ENCODE measurements around the gene RPA3. TPM values are rescaled to one million over a fixed set of nuclear protein-coding genes. Genes with fewer than 3 reads are reported as not detected.
"Not testable (repeated sequence)": the region's sequence is repeated elsewhere in the genome, so short reads cannot be mapped to it uniquely, and the experiment has no call there.

Gene RPA3
- total RNA-seq, 1 donor from 2014 or later = 111 TPM

GRCh38 chr7:7681191-7681935 is 37.0 kb downstream of the RPA3 start:
- Mint-ChIP-seq H3K27ac (peak overlapping the region; percentile 36), H3K9me3 (peaks cover 7% of the 10 kb centered on the region), H3K36me3 (ENCODE audit: low read depth) (peaks cover 8% of the 10 kb centered on the region), H3K4me3 (ENCODE audit: low read depth) (no peak overlapping the region), H3K4me1 (ENCODE audit: low read depth) (peaks cover 16% of the 10 kb centered on the region), H3K27me3 (ENCODE audit: low read depth) (no peaks in the 10 kb centered on the region)
- DNase-seq (ENCODE audit: low spot score) = no peak
- intact Hi-C loops (cut with micrococcal nuclease) = loop anchor here (1.0 to 5.0 kb wide), 7 partner anchors 80 to 619 kb away; no protein-coding TSS in a partner anchor

- intact Hi-C loops (cut with micrococcal nuclease) = loop anchor here (2.0 to 5.0 kb wide), 5 partner anchors 293 to 617 kb away; no protein-coding TSS in a partner anchor
- H3K4me3 Mint-ChIP-seq (ENCODE audit: low read depth); DNase-seq (ENCODE audit: low spot score); H3K27ac Mint-ChIP-seq; H3K27me3 Mint-ChIP-seq (ENCODE audit: low read depth); H3K9me3 Mint-ChIP-seq: not testable (repeated sequence)
- Mint-ChIP-seq H3K4me1 (ENCODE audit: low read depth) (peaks cover 21% of the 10 kb centered on the region), H3K36me3 (ENCODE audit: low read depth) (peaks cover 22% of the 10 kb centered on the region)
These were observed 38.8 kb downstream of the RPA3 start for GRCh38 chr7:7679640-7680039.

DNA sequence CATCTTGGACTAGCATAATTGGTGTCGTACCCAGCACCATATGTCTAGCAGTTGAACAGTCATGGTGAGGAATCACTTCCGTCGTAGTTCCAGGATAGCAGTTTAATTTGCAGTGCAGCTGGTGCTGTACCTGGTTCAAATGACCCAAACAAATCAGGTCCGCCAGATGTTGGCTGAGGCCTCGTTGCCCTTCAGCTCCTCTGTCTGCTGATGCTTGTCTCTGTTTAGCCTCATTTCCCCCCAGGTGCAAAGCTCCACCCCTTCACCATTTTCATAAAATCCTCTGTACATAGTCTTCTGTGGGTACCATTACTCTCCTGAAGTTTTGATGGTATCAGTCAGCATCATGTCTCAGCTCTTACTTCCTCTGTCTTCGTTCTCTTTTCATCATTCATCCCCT is 42.7 kb downstream of the RPA3 start:
- peaks cover 35% of the 10 kb centered on the region for H3K4me1 Mint-ChIP-seq (ENCODE audit: low read depth)
- peaks cover 20% of the 10 kb centered on the region for H3K9me3 Mint-ChIP-seq
- H3K27ac Mint-ChIP-seq = no peak overlapping the region
- H3K4me3 Mint-ChIP-seq (ENCODE audit: low read depth) = no peak overlapping the region
- DNase-seq (ENCODE audit: low spot score) = no peak
- peaks cover 49% of the 10 kb centered on the region for H3K36me3 Mint-ChIP-seq (ENCODE audit: low read depth)
- intact Hi-C loops (cut with micrococcal nuclease) = no loop called here
- no peaks in the 10 kb centered on the region for H3K27me3 Mint-ChIP-seq (ENCODE audit: low read depth)

GRCh38 chr7:7673240-7673550 is 45.2 kb downstream of the RPA3 start:
- Mint-ChIP-seq H3K27ac (no peak overlapping the region), H3K4me1 (ENCODE audit: low read depth) (peaks cover 31% of the 10 kb centered on the region), H3K4me3 (ENCODE audit: low read depth) (no peak overlapping the region), H3K36me3 (ENCODE audit: low read depth) (peaks cover 64% of the 10 kb centered on the region), H3K27me3 (ENCODE audit: low read depth) (no peaks in the 10 kb centered on the region), H3K9me3 (peaks cover 35% of the 10 kb centered on the region)
- DNase-seq (ENCODE audit: low spot score) = no peak
- intact Hi-C loops (cut with micrococcal nuclease) = loop anchor here (5.0 kb wide), 2 partner anchors 459 to 524 kb away; no protein-coding TSS in a partner anchor

DNA sequence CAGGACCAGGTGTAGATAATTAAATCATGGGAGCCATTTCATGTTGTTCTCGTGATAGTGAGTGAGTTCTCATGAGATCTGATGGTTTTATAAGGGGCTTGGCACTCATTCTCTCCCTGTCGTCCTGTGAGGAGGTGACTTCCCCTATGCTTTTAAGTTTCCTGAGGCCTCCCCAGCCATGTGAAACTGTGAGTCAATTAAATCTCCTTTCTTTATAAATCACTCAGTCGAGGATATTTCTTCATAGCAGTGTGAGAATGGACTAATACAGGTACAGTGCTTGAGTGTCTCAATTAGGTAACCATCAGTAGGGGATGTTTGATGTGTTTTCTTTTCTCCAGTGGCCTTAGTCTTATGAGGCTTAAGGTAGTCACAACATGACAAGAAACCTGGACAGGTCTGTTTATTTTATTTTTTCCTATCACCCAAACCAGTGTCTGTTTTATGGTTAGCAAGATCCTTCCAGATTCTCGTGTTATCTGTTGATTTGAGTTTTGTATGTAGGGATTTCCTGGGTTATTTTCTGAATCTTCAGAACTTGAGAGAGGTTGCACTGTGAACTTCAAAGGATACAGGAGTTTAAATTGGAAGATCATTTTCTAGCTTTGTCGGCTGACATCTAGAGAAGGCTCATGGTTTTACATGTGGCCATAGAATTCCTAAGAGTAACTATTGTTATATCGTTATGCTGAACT is 45.7 kb downstream of the RPA3 start:
- H3K27me3 Mint-ChIP-seq (ENCODE audit: low read depth) = no peaks in the 10 kb centered on the region
- peak overlapping the region; percentile 11 for H3K4me3 Mint-ChIP-seq (ENCODE audit: low read depth)
- H3K27ac Mint-ChIP-seq = peak overlapping the region; percentile 88
- intact Hi-C loops (cut with micrococcal nuclease) = loop anchor here (5.0 kb wide), 2 partner anchors 460 to 525 kb away; no protein-coding TSS in a partner anchor
- H3K9me3 Mint-ChIP-seq = peaks cover 31% of the 10 kb centered on the region
- H3K4me1 Mint-ChIP-seq (ENCODE audit: low read depth) = peaks cover 31% of the 10 kb centered on the region
- H3K36me3 Mint-ChIP-seq (ENCODE audit: low read depth) = peaks cover 59% of the 10 kb centered on the region
- DNase-seq (ENCODE audit: low spot score) = no peak

DNA sequence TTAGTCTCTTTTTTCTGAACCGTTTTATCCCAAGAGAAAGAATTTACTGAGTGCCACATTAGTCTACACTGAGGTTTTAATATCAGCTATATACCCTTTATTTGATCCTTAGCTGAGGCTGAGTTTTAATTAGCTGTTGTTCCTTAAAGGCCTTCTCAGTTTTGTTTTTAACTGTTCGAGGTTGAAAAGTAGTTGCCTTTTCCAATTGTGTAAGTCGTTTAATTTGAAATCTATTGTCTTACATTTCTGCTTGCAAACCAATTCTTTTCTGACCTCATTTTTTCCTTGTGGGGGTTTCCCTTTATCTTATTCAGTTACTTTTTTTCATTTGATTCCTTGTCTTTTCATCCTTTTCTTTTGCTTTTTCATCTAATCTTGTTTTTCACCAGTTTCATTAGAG is 47.0 kb downstream of the RPA3 start:
- no peak for DNase-seq (ENCODE audit: low spot score)
- H3K4me3 Mint-ChIP-seq (ENCODE audit: low read depth) = no peak overlapping the region
- H3K9me3 Mint-ChIP-seq = peaks cover 28% of the 10 kb centered on the region
- H3K27ac Mint-ChIP-seq = peak overlapping the region; percentile 88
- no peaks in the 10 kb centered on the region for H3K27me3 Mint-ChIP-seq (ENCODE audit: low read depth)
- H3K36me3 Mint-ChIP-seq (ENCODE audit: low read depth) = peaks cover 56% of the 10 kb centered on the region
- intact Hi-C loops (cut with micrococcal nuclease) = loop anchor here (1.0 to 5.0 kb wide), 4 partner anchors 31 to 526 kb away; partner anchors contain the start of gene UMAD1
- peaks cover 31% of the 10 kb centered on the region for H3K4me1 Mint-ChIP-seq (ENCODE audit: low read depth)

GRCh38 chr7:7670490-7670889 is 47.9 kb downstream of the RPA3 start:
- DNase-seq (ENCODE audit: low spot score) = no peak
- Mint-ChIP-seq H3K27me3 (ENCODE audit: low read depth) (no peaks in the 10 kb centered on the region), H3K4me3 (ENCODE audit: low read depth) (no peak overlapping the region), H3K9me3 (peaks cover 28% of the 10 kb centered on the region), H3K4me1 (ENCODE audit: low read depth) (peaks cover 26% of the 10 kb centered on the region), H3K36me3 (ENCODE audit: low read depth) (peaks cover 48% of the 10 kb centered on the region), H3K27ac (no peak overlapping the region)
- intact Hi-C loops (cut with micrococcal nuclease) = loop anchor here (5.0 kb wide), 2 partner anchors 462 to 527 kb away; no protein-coding TSS in a partner anchor

DNA sequence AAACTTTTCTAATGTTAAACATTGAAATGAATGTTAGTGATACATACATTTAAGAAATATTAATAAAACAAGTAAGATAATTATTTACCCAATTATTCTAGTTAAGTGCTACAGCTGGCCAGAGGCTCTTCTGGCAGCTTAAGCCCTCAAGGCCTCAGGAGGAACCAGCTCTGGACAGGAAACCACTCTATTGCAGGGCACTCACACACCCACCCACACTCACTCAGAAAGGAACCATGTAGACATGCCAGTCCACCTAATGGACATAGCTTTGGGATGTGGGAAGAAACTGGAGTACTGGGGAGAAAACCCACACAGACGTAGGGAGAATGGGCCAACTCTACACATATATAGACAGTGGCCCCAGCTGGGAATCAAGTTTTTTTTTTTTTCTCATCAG is 49.7 kb downstream of the RPA3 start:
- H3K9me3 Mint-ChIP-seq = peaks cover 28% of the 10 kb centered on the region
- H3K4me1 Mint-ChIP-seq (ENCODE audit: low read depth) = peaks cover 28% of the 10 kb centered on the region
- intact Hi-C loops (cut with micrococcal nuclease) = no loop called here

DNA sequence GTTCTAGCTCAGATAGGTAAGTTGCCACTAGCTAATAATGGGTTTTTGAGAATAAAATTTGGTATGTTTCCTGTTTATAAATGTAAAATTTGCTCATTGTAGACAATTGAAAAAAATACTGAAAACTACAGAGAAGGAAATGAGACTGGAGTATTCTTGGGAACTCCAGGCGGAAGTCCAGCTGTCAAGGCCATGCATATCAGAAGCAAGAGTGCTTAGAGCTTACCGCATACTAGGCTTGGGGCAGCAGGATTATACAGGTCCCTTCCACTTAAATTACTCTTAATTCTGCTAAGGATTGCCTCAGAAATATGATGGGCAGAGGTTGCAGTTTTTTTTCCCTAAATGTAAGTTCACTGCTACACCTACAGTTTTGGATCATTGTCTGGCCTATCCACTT is 51.2 kb downstream of the RPA3 start:
- Mint-ChIP-seq H3K27me3 (ENCODE audit: low read depth) (no peaks in the 10 kb centered on the region), H3K27ac (no peak overlapping the region), H3K9me3 (peaks cover 23% of the 10 kb centered on the region), H3K4me1 (ENCODE audit: low read depth) (peaks cover 18% of the 10 kb centered on the region), H3K4me3 (ENCODE audit: low read depth) (no peak overlapping the region), H3K36me3 (ENCODE audit: low read depth) (peaks cover 26% of the 10 kb centered on the region)
- DNase-seq (ENCODE audit: low spot score) = no peak
- intact Hi-C loops (cut with micrococcal nuclease) = no loop called here

More for the DNA sequence above, 49.7 kb downstream of the RPA3 start:
- no peak overlapping the region for H3K27ac Mint-ChIP-seq
- no peak for DNase-seq (ENCODE audit: low spot score)
- H3K4me3 Mint-ChIP-seq (ENCODE audit: low read depth) = no peak overlapping the region
- H3K36me3 Mint-ChIP-seq (ENCODE audit: low read depth) = peaks cover 37% of the 10 kb centered on the region
- H3K27me3 Mint-ChIP-seq (ENCODE audit: low read depth) = no peaks in the 10 kb centered on the region

DNA sequence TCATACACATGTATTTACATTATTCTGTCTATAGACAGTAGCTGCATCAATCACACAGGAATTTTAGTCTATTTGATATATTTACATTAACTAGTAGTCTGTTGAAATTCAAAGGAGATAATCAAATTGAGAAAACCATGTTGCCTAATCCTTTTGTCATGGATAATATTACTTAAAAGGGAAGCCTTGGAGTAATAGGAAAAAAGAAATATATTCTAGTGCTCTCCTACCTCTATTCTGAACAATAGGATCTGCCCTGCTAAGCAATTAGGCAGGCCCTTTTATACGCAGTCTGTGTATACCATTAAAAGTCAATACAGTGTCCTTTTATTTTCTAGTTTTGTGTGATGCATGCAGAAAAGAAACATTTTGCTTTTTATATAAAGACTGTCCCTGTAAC is 53.4 kb downstream of the RPA3 start:
- Mint-ChIP-seq H3K27me3 (ENCODE audit: low read depth) (no peaks in the 10 kb centered on the region), H3K4me1 (ENCODE audit: low read depth) (peaks cover 12% of the 10 kb centered on the region), H3K4me3 (ENCODE audit: low read depth) (no peak overlapping the region), H3K36me3 (ENCODE audit: low read depth) (peaks cover 19% of the 10 kb centered on the region), H3K27ac (no peak overlapping the region), H3K9me3 (peaks cover 9% of the 10 kb centered on the region)
- no peak for DNase-seq (ENCODE audit: low spot score)
- intact Hi-C loops (cut with micrococcal nuclease) = no loop called here

DNA sequence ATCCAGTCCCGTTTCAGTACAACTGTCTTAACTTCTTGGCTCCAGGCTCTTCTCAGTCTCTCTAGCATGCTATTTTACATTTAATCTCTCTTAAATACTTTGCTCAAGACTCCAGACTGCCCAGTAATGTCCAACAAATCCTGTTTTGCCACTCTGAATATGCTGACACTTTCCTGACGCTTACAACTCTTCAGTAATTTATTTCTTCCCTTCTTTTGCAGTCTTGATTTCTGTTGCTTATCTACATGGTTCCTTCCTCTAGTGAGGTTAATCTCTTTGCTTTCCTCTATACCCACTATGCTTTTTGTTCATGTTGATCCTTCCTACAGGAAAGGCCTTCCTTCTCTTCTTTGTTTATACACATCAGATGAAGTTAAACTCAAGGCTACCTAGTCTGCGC is 54.1 kb downstream of the RPA3 start:
- no peak overlapping the region for H3K4me3 Mint-ChIP-seq (ENCODE audit: low read depth)
- DNase-seq (ENCODE audit: low spot score) = no peak
- H3K27me3 Mint-ChIP-seq (ENCODE audit: low read depth) = no peaks in the 10 kb centered on the region
- no peak overlapping the region for H3K27ac Mint-ChIP-seq
- H3K4me1 Mint-ChIP-seq (ENCODE audit: low read depth) = peaks cover 13% of the 10 kb centered on the region
- H3K36me3 Mint-ChIP-seq (ENCODE audit: low read depth) = peaks cover 20% of the 10 kb centered on the region
- intact Hi-C loops (cut with micrococcal nuclease) = no loop called here
- peaks cover 10% of the 10 kb centered on the region for H3K9me3 Mint-ChIP-seq

DNA sequence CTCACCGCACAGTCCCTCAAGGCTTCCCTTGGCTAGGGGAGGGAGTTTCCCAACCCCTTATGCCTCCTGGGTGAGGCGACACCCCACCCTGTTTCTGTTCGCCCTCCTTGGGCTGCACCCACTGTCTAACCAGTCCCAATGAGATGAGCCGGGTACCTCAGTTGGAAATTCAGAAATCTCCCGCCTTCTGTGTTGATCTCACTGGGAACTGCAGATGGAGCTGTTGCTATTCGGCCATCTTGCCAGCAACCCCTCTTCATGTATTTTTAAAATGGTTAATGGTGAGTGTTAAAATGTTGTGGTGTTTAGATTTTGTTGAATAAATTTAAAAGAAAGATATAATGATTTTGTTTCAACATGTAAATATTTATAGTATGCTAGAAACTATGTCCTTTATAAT is 55.9 kb downstream of the RPA3 start:
- H3K36me3 Mint-ChIP-seq (ENCODE audit: low read depth) = peaks cover 35% of the 10 kb centered on the region
- H3K27me3 Mint-ChIP-seq (ENCODE audit: low read depth) = no peaks in the 10 kb centered on the region
- H3K9me3 Mint-ChIP-seq = peaks cover 26% of the 10 kb centered on the region
- peaks cover 13% of the 10 kb centered on the region for H3K4me1 Mint-ChIP-seq (ENCODE audit: low read depth)
- no peak overlapping the region for H3K4me3 Mint-ChIP-seq (ENCODE audit: low read depth)
- no peak for DNase-seq (ENCODE audit: low spot score)
- intact Hi-C loops (cut with micrococcal nuclease) = no loop called here
- no peak overlapping the region for H3K27ac Mint-ChIP-seq

- intact Hi-C loops (cut with micrococcal nuclease); H3K27ac Mint-ChIP-seq: not testable (repeated sequence)
These were observed 61.9 kb downstream of the RPA3 start for GRCh38 chr7:7656459-7656858.

More at GRCh38 chr7:7656459-7656858, 61.9 kb downstream of the RPA3 start:
- H3K27me3 Mint-ChIP-seq (ENCODE audit: low read depth); DNase-seq (ENCODE audit: low spot score); H3K4me3 Mint-ChIP-seq (ENCODE audit: low read depth): not testable (repeated sequence)
- peaks cover 33% of the 10 kb centered on the region for H3K9me3 Mint-ChIP-seq
- peaks cover 23% of the 10 kb centered on the region for H3K4me1 Mint-ChIP-seq (ENCODE audit: low read depth)
- H3K36me3 Mint-ChIP-seq (ENCODE audit: low read depth) = peaks cover 46% of the 10 kb centered on the region

All from activated T-helper 2 cell treated with anti-CD3 and anti-CD28 coated beads, Interferon-gamma antibody, Interleukin-2, Interleukin-4, amounts not matched to agents 10 μg/mL and 5 μg/mL and 100 μg/mL, durations not matched to agents 14 hours and 24 hours and 36 hours (primary cell).